ENCODE results near the gene LPP. TPM values are rescaled to one million over a fixed set of nuclear protein-coding genes. Genes with fewer than 3 reads are reported as not detected.

The LPP gene
- total and polyA plus RNA-seq, 8 donors = 8.0 to 885 (median 305) TPM

DNA sequence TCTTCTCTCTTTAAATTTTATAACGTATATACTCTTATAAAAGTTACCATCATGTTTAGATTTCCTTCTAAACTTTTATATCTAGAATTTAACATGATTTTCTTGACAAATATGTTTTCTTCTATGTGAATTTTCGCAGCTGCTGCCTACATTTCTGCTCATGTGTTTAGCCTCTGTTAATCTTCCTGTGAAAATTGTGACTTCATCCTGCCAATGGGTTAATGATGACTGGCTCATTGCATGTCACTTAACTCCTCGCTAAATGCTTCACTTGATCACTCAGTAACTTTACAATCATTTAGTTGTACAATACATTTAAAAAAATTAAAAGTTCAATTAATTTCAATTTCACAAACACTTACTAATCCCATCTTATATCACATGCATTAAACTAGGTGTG lies 178.1 kb downstream of the LPP start:
- Histone ChIP-seq H3K4me1 (peaks cover 0 to 34% (median 13%) of the 10 kb centered on the region in 4 donors), H3K36me3 (no peaks in the 10 kb centered on the region), H3K4me3 (no peak overlapping the region), H3K27me3 (no peaks in the 10 kb centered on the region), H3K27ac (no peak overlapping the region), H3K9me3 (no peaks in the 10 kb centered on the region)
- DNase-seq = no peak
- 89 to 97% (median 92%) methylated on average over 3 of the region's 3 CpGs for WGBS, 5 donors
- intact Hi-C loops (cut with DNase I; ENCODE audit: low total_unique reads) = no loop called here
- TF ChIP-seq POLR2A (IDR thresholded peaks at IDR 0.05) (no peak), POLR2AphosphoS5 (IDR thresholded peaks at IDR 0.05) (no peak), EP300 (IDR thresholded peaks at IDR 0.05) (no peak)
- TF ChIP-seq, protein P1, sequence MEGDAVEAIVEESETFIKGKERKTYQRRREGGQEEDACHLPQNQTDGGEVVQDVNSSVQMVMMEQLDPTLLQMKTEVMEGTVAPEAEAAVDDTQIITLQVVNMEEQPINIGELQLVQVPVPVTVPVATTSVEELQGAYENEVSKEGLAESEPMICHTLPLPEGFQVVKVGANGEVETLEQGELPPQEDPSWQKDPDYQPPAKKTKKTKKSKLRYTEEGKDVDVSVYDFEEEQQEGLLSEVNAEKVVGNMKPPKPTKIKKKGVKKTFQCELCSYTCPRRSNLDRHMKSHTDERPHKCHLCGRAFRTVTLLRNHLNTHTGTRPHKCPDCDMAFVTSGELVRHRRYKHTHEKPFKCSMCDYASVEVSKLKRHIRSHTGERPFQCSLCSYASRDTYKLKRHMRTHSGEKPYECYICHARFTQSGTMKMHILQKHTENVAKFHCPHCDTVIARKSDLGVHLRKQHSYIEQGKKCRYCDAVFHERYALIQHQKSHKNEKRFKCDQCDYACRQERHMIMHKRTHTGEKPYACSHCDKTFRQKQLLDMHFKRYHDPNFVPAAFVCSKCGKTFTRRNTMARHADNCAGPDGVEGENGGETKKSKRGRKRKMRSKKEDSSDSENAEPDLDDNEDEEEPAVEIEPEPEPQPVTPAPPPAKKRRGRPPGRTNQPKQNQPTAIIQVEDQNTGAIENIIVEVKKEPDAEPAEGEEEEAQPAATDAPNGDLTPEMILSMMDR (IDR thresholded peaks at IDR 0.05) = no peak

DNA sequence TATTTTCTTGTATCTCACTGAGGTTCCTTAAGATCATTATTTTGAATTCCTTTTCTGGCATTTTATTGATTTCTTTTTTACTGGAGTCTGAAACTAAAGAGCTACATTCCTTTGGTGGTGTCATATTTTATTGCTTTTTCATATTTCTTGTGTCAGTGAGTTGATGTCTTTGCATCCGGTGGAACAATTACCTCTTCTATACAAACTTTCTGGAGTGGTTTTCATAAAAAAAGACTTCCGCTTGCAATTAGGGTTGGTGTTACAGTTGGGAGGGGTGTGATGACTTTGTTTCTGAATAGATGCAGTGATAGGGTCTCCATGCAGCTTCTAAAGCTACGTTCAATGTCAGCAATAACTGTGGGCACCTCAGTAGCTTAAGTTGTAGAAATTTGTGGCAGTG lies 181.7 kb downstream of the LPP start:
- intact Hi-C loops (cut with DNase I; ENCODE audit: low total_unique reads) = no loop called here
- no peak for DNase-seq
- H3K9me3 ChIP-seq = no peaks in the 10 kb centered on the region
- peaks cover 0 to 54% (median 19%) of the 10 kb centered on the region in 4 donors for H3K4me1 ChIP-seq
- H3K27ac ChIP-seq = no peak overlapping the region
- 94 to 100% (median 97%) methylated on average over 3 of the region's 3 CpGs for WGBS, 5 donors
- H3K27me3 ChIP-seq = no peaks in the 10 kb centered on the region
- no peaks in the 10 kb centered on the region for H3K36me3 ChIP-seq
- no peak overlapping the region for H3K4me3 ChIP-seq
- TF ChIP-seq EP300 (IDR thresholded peaks at IDR 0.05) (no peak), POLR2AphosphoS5 (IDR thresholded peaks at IDR 0.05) (no peak), POLR2A (IDR thresholded peaks at IDR 0.05) (no peak)
- TF ChIP-seq, protein P1 (IDR thresholded peaks at IDR 0.05) = no peak

DNA sequence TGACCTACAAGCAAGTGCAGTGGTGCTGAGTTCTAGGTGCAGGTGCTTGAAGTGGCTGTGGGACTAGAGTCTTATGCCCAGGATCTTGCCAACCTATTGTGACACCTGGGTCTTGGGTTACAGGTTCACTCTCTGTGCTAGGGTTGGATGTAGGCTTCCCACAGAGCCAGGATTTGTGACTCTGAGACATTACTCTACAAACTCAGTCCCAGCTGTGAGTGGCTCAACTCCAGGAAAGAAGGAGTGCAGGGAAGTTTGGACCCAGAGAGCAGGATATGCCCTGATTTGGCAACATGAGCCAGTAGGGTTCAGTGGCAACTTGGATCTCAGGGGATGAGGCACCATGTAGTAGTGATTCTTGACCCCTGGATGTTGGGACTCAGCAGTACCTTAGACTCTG lies 182.2 kb downstream of the LPP start:
- no peak for TF ChIP-seq EP300 (IDR thresholded peaks at IDR 0.05)
- TF ChIP-seq POLR2AphosphoS5 (IDR thresholded peaks at IDR 0.05) = no peak
- no peak for TF ChIP-seq POLR2A (IDR thresholded peaks at IDR 0.05)
- TF ChIP-seq, protein P1 (IDR thresholded peaks at IDR 0.05) = no peak
- Histone ChIP-seq H3K27ac (peak overlapping the region in 1 of 5 donors; percentile 47), H3K4me1 (peaks cover 0 to 57% (median 20%) of the 10 kb centered on the region in 4 donors), H3K36me3 (no peaks in the 10 kb centered on the region), H3K27me3 (no peaks in the 10 kb centered on the region), H3K4me3 (no peak overlapping the region), H3K9me3 (no peaks in the 10 kb centered on the region)
- DNase-seq = no peak
- intact Hi-C loops (cut with DNase I; ENCODE audit: low total_unique reads) = no loop called here

DNA sequence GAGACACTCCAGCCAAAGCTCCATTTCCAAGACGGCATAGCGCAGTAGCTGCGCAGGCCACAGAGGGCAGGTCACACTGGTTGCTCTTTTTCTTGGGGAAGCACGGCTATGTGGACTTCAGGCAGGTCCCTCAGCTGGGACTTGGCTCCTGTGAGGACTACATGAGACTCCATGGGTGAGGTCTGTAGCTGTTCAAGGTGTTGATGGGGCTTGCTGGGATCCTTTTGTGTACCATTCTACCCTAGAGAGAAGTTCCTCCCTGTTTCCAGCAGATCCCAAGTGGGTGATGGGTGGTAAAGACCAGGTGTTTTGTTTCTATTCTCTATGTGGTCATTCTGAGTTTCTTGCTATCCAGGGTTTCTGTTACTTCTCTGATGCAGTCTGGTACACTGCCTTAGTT lies 183.3 kb downstream of the LPP start:
- TF ChIP-seq EP300 (IDR thresholded peaks at IDR 0.05) (no peak), POLR2AphosphoS5 (IDR thresholded peaks at IDR 0.05) (no peak), POLR2A (IDR thresholded peaks at IDR 0.05) (no peak)
- TF ChIP-seq, protein P1 (IDR thresholded peaks at IDR 0.05) = no peak
- H3K27ac ChIP-seq = peak overlapping the region in 1 of 5 donors; percentile 47
- H3K9me3 ChIP-seq = no peaks in the 10 kb centered on the region
- DNase-seq = no peak
- intact Hi-C loops (cut with DNase I; ENCODE audit: low total_unique reads) = no loop called here
- peaks cover 0 to 59% (median 25%) of the 10 kb centered on the region in 4 donors for H3K4me1 ChIP-seq
- H3K36me3 ChIP-seq = no peaks in the 10 kb centered on the region
- no peak overlapping the region for H3K4me3 ChIP-seq
- no peaks in the 10 kb centered on the region for H3K27me3 ChIP-seq
- WGBS, 5 donors = 89 to 100% (median 99%) methylated on average over 4 of the region's 4 CpGs

Data from stomach (tissue), 9 donors.